ENCODE measurements around the gene ALOX12B. TPM values are rescaled to one million over a fixed set of nuclear protein-coding genes. Genes with fewer than 3 reads are reported as not detected.

ALOX12B gene
- total and polyA plus RNA-seq, 2 of the 13 experiments (the other 11 are each of a cell fraction or from before 2014, with no cell fraction given): 0.13 TPM; not detected in 1

DNA sequence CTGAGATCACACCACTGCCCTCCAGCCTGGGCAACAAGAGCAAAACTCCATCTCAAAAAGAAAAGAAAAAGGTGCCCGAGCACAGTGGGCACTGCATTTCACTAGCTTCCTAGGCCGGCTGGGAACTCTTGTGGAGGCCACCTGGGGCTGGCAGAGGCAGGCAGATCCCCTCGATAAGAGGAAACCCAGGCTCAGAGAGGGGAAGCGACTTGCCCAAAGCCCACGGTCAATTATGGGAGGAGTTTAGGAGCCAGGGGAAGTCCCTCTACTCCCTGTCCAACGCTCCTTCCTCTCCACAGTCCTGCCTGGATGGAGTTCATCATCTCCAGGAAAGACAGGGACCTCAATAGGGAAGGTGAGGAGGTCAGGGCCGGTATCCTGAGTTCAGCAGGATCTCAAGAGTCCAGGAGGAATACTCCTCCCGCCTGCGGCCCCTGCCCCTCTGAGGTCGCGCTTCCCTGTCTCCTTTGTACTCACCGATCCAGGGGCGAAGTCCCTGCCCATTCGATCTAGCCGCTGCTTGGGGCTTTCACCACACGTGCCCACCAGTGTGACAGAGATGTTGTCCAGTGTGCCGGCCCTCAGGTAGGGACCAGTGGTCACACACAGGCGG lies 30.0 kb upstream of the ALOX12B start (continued):
- TF ChIP-seq, protein P1, sequence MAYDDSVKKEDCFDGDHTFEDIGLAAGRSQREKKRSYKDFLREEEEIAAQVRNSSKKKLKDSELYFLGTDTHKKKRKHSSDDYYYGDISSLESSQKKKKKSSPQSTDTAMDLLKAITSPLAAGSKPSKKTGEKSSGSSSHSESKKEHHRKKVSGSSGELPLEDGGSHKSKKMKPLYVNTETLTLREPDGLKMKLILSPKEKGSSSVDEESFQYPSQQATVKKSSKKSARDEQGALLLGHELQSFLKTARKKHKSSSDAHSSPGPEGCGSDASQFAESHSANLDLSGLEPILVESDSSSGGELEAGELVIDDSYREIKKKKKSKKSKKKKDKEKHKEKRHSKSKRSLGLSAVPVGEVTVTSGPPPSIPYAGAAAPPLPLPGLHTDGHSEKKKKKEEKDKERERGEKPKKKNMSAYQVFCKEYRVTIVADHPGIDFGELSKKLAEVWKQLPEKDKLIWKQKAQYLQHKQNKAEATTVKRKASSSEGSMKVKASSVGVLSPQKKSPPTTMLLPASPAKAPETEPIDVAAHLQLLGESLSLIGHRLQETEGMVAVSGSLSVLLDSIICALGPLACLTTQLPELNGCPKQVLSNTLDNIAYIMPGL (CRISPR knock-in tag; IDR thresholded peaks at IDR 0.05; ENCODE audit: borderline replicate concordance in 1 of 2, low read depth in 1 of 2): no peak
- TF ChIP-seq ZNF670 (CRISPR knock-in tag; IDR thresholded peaks at IDR 0.05; ENCODE audit: borderline replicate concordance) (no peak), HNRNPL (IDR thresholded peaks at IDR 0.05; ENCODE audit: low read depth, low read length) (no peak), ELF4 (CRISPR knock-in tag; IDR thresholded peaks at IDR 0.05; ENCODE audit: borderline replicate concordance) (no peak), ZFYVE20 (CRISPR knock-in tag; IDR thresholded peaks at IDR 0.05; ENCODE audit: borderline replicate concordance, low read depth) (no peak), ZNF557 (CRISPR knock-in tag; IDR thresholded peaks at IDR 0.05) (no peak), CENPT (CRISPR knock-in tag; IDR thresholded peaks at IDR 0.05; ENCODE audit: low read depth) (no peak), ZNF674 (CRISPR knock-in tag; IDR thresholded peaks at IDR 0.05; ENCODE audit: low read depth) (no peak), TBP (CRISPR knock-in tag; IDR thresholded peaks at IDR 0.05) (no peak), NCOA2 (CRISPR knock-in tag; IDR thresholded peaks at IDR 0.05) (no peak)
- TF ChIP-seq, protein P2, sequence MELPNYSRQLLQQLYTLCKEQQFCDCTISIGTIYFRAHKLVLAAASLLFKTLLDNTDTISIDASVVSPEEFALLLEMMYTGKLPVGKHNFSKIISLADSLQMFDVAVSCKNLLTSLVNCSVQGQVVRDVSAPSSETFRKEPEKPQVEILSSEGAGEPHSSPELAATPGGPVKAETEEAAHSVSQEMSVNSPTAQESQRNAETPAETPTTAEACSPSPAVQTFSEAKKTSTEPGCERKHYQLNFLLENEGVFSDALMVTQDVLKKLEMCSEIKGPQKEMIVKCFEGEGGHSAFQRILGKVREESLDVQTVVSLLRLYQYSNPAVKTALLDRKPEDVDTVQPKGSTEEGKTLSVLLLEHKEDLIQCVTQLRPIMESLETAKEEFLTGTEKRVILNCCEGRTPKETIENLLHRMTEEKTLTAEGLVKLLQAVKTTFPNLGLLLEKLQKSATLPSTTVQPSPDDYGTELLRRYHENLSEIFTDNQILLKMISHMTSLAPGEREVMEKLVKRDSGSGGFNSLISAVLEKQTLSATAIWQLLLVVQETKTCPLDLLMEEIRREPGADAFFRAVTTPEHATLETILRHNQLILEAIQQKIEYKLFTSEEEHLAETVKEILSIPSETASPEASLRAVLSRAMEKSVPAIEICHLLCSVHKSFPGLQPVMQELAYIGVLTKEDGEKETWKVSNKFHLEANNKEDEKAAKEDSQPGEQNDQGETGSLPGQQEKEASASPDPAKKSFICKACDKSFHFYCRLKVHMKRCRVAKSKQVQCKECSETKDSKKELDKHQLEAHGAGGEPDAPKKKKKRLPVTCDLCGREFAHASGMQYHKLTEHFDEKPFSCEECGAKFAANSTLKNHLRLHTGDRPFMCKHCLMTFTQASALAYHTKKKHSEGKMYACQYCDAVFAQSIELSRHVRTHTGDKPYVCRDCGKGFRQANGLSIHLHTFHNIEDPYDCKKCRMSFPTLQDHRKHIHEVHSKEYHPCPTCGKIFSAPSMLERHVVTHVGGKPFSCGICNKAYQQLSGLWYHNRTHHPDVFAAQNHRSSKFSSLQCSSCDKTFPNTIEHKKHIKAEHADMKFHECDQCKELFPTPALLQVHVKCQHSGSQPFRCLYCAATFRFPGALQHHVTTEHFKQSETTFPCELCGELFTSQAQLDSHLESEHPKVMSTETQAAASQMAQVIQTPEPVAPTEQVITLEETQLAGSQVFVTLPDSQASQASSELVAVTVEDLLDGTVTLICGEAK (IDR thresholded peaks at IDR 0.05): no peak
- TF ChIP-seq, protein P2 (CRISPR knock-in tag; IDR thresholded peaks at IDR 0.05): no peak

All from HepG2 (cell line).